Sigmoid colon (tissue), 7 donors: Measurements from ENCODE around the gene MBD4. TPM values are rescaled to one million over a fixed set of nuclear protein-coding genes. Genes with fewer than 3 reads are reported as not detected.

Source experiments
- DNase-seq: peaks from one replicate; pipeline ENCODE4 v3.0.0-alpha.2; 2019
- H3K27ac ChIP-seq, 4 donors: fragments of 200-600 bp; sonication (generic); one replicate each; pipeline ENCODE4 v1.5.1; 2016 to 2019; ENCODE audit warnings: mild to moderate bottlenecking in 1 of 4
- H3K27me3 ChIP-seq, 3 donors: fragments of 200-600 bp; sonication (generic); one replicate each; pipeline ENCODE4 v1.5.1; 2019; ENCODE audit warnings: mild to moderate bottlenecking in 1 of 3
- H3K36me3 ChIP-seq, 4 donors: fragments of 200-600 bp; sonication (generic); one replicate each; pipeline ENCODE4 v1.5.1; 2016 to 2019
- H3K4me1 ChIP-seq, 4 donors: fragments of 200-600 bp; sonication (generic); one replicate each; pipeline ENCODE4 v1.5.1; 2017 to 2019
- H3K4me3 ChIP-seq, 4 donors: fragments of 200-600 bp; sonication (generic); one replicate each; pipeline ENCODE4 v1.5.1; 2017 to 2019; ENCODE audit warnings: mild to moderate bottlenecking in 2 of 4, moderate library complexity in 1 of 4
- H3K9me3 ChIP-seq, 4 donors: fragments of 200-600 bp in 3 of 4; sonication (generic) in 3 of 4; one replicate each; pipeline versions ENCODE4 v1.5.1 to v1.6.1; 2013 to 2019
- EP300 ChIP-seq, 4 donors: sonication (generic); formaldehyde crosslinking; IDR thresholded peaks; one replicate each; pipeline ENCODE4 v1.6.1; 2017; ENCODE audit warnings: antibody characterized with exemption in 4 of 4
- POLR2A ChIP-seq, 2 donors: fragments of 450-650 bp; IDR thresholded peaks; one replicate each; pipeline ENCODE4 v1.6.1; 2016; ENCODE audit warnings: antibody characterized with exemption in 2 of 2, mild to moderate bottlenecking in 2 of 2, moderate library complexity in 2 of 2
- POLR2AphosphoS5 ChIP-seq, 4 donors: sonication (generic); formaldehyde crosslinking; IDR thresholded peaks; one replicate each; pipeline ENCODE4 v1.6.1; 2017; ENCODE audit warnings: antibody characterized with exemption in 4 of 4
- WGBS, 2 donors: extraction: QIAGEN DNeasy Blood & Tissue Kit; methylation state at CpG; one replicate each; pipeline ENCODE4 v1.1.7; 2013; 5-methylcytosine and 5-hydroxymethylcytosine counted together
- intact Hi-C: fragments of 100-400 bp; cut with DNase I; formaldehyde crosslinking; loops from one replicate; pipeline ENCODE4 v1.15.1; 2023
- polyA plus RNA-seq, 3 donors: library from polyadenylated mRNA; stranded (reverse); fragments of 200-250 nt; gene quantifications; one replicate each; pipeline ENCODE4 v1.2.3, GENCODE V29; 2013
- total RNA-seq, 4 donors: library from RNA; depleted of rRNA; stranded (reverse); fragments of >200 nt; gene quantifications; one replicate each; pipeline ENCODE4 v1.1.0, GENCODE V29; 2016
- TF ChIP-seq, protein P1 (sequence below), 4 experiments: fragments of 450-650 bp in 3 of 4; fragments of 200-600 bp in 1 of 4; IDR thresholded peaks; one replicate each; pipeline ENCODE4 v1.5.1; 2016 to 2019; ENCODE audit warnings: antibody characterized with exemption in 4 of 4, mild to moderate bottlenecking in 3 of 4, moderate library complexity in 2 of 4
- donor health status: healthy with polysubstance abuse.
- donor health status: Bipolar disorder and iron deficiency.
- donor health status: healthy.

MBD4 gene
- total and polyA plus RNA-seq, 7 donors = 11.8 to 21.6 (median 15.8) TPM

DNA sequence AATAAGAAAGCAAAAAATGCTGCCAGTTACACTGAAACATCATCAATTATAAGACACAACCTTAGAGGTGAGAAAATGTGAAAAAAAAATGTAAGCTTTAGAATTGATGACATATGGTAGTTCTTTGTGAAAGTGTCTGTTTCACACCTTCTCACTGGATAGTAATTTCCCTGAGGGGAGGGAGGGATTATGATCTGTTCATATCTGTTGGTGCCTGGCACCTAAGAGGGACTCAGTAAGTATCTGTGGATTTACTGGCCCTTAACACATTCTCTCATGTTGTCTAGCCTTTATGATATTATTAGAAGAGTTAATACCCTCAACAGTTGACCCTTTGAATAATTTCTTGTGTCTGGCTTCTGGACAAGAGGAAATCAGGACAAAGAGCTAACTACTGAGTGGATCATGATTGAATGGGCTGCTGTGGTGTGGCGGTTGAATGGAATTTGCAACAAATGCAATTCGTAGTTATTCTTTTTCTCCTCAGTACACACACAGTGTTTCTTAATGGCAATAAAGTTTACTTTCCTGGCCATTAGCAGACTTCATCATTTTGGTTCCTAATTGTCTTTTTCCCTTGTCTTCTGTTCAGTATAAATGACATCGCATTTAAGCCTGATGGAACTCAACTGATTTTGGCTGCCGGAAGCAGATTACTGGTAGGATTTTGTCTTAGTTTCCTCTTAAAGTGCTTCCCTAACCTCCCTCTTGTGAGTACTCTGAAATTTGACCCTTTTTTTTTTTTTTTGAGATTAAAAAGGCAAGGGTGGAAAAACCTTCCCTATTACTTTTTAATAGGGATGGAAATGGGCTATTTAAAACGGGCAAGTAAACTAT, 9.7 kb upstream of the MBD4 start:
- 80 to 87% methylated on average over 5 of the region's 5 CpGs for WGBS, 2 donors
- TF ChIP-seq, protein P1, sequence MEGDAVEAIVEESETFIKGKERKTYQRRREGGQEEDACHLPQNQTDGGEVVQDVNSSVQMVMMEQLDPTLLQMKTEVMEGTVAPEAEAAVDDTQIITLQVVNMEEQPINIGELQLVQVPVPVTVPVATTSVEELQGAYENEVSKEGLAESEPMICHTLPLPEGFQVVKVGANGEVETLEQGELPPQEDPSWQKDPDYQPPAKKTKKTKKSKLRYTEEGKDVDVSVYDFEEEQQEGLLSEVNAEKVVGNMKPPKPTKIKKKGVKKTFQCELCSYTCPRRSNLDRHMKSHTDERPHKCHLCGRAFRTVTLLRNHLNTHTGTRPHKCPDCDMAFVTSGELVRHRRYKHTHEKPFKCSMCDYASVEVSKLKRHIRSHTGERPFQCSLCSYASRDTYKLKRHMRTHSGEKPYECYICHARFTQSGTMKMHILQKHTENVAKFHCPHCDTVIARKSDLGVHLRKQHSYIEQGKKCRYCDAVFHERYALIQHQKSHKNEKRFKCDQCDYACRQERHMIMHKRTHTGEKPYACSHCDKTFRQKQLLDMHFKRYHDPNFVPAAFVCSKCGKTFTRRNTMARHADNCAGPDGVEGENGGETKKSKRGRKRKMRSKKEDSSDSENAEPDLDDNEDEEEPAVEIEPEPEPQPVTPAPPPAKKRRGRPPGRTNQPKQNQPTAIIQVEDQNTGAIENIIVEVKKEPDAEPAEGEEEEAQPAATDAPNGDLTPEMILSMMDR (IDR thresholded peaks at IDR 0.05) = no peak
- TF ChIP-seq POLR2A (IDR thresholded peaks at IDR 0.05) (no peak), EP300 (IDR thresholded peaks at IDR 0.05) (no peak), POLR2AphosphoS5 (IDR thresholded peaks at IDR 0.05) (no peak)
- Histone ChIP-seq H3K27ac (no peak overlapping the region), H3K36me3 (peaks cover 0 to 31% (median 5%) of the 10 kb centered on the region in 4 donors), H3K4me1 (no peaks in the 10 kb centered on the region), H3K4me3 (no peak overlapping the region), H3K27me3 (no peaks in the 10 kb centered on the region), H3K9me3 (no peaks in the 10 kb centered on the region)
- intact Hi-C loops = no loop called here
- no peak for DNase-seq

DNA sequence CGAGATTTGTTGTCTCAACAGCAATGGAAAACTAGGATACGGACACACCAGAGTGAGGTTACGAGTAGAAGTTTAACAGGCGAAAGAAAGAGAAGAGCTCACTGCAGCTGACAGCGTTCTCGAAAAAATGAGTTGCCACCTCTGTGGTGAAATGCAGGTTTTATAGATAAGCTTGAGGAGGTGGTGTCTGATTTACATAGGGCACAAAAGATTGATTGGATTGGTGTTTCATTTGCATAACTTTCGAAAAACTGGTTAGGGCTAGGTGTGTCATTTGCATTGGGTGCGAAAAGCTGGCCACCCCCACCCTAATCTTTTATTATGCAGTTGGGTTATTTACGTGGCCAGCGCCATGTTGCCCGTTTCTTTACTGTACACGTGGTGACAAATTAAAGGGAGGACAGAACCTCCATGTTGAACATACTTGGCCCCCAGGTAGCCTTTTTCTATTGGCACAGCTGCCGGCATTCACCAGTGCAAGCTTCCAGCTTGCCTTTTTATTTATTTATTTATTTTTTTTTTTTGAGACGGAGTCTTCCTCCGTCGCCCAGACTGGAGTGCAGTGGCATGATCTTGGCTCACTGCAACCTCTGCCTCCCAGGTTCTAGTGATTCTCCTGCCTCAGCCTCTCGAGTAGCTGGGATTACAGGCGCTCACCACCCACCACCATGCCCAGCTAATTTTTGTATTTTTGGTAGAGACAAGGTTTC, 8.6 kb upstream of the MBD4 start:
- intact Hi-C loops = no loop called here
- 90 to 92% methylated on average over 18 of the region's 18 CpGs for WGBS, 2 donors
- no peak for DNase-seq
- Histone ChIP-seq H3K27me3 (no peaks in the 10 kb centered on the region), H3K4me3 (no peak overlapping the region), H3K27ac (no peak overlapping the region), H3K36me3 (peaks cover 0 to 22% (median 5%) of the 10 kb centered on the region in 4 donors), H3K9me3 (no peaks in the 10 kb centered on the region), H3K4me1 (peaks cover 0 to under 1% (median 0%) of the 10 kb centered on the region in 4 donors)
- TF ChIP-seq EP300 (IDR thresholded peaks at IDR 0.05) (no peak), POLR2A (IDR thresholded peaks at IDR 0.05) (no peak), POLR2AphosphoS5 (IDR thresholded peaks at IDR 0.05) (no peak)
- TF ChIP-seq, protein P1 (IDR thresholded peaks at IDR 0.05) = no peak

DNA sequence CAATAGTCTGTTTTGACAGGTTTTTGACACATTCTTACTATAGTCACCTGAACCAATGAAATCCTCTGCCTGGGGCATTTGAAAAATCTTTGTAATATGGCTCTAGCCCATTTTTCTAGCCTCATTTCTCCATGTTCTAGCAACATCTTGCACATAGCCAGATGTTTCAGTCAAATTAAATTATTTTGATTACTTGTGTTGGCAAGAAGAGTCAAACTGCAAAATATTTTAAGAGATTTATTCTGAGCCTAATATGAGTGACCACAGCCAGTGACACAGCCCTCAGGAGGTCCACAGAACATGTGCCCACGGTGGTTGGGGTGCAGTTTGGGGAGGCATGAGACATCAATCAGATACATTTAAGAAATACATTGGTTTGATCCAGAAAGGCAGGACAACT, 7.2 kb upstream of the MBD4 start:
- Histone ChIP-seq H3K4me1 (peaks cover 0 to 15% (median 11%) of the 10 kb centered on the region in 4 donors), H3K27ac (no peak overlapping the region), H3K4me3 (no peak overlapping the region), H3K27me3 (no peaks in the 10 kb centered on the region), H3K36me3 (peaks cover 0 to 10% (median 1%) of the 10 kb centered on the region in 4 donors), H3K9me3 (no peaks in the 10 kb centered on the region)
- no peak for TF ChIP-seq POLR2A (IDR thresholded peaks at IDR 0.05)
- TF ChIP-seq, protein P1 (IDR thresholded peaks at IDR 0.05) = no peak
- TF ChIP-seq EP300 (IDR thresholded peaks at IDR 0.05) = no peak
- no peak for TF ChIP-seq POLR2AphosphoS5 (IDR thresholded peaks at IDR 0.05)
- DNase-seq = no peak
- intact Hi-C loops = no loop called here
- 79 to 80% methylated on average over 1 of the region's 1 CpG for WGBS, 2 donors

DNA sequence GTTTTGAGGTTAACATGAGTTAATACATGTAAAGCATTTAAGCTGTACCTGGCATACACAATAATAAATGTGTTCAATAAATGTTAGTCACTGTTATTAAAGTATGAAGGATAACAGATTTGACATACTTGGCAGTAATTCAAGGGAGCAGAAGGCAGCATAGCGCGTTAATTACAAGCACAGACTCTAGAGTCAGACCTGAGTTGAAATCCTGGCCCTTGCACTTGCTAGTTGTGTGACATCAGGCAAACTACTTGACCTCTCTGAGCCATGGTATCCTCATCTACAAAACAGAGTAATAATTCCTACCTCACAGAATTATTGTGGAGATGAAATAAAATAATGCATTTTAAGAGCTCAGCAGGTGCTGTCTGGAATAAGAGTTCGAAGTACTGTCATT, 5.7 kb upstream of the MBD4 start:
- TF ChIP-seq POLR2AphosphoS5 (IDR thresholded peaks at IDR 0.05) (no peak), POLR2A (IDR thresholded peaks at IDR 0.05) (no peak), EP300 (IDR thresholded peaks at IDR 0.05) (no peak)
- TF ChIP-seq, protein P1 (IDR thresholded peaks at IDR 0.05) = no peak

More for the DNA sequence above, 5.7 kb upstream of the MBD4 start:
- no peak overlapping the region for H3K4me3 ChIP-seq
- no peak for DNase-seq
- intact Hi-C loops = no loop called here
- no peaks in the 10 kb centered on the region for H3K36me3 ChIP-seq
- H3K27me3 ChIP-seq = no peaks in the 10 kb centered on the region
- 77 to 94% methylated on average over 3 of the region's 3 CpGs for WGBS, 2 donors
- no peak overlapping the region for H3K27ac ChIP-seq
- no peaks in the 10 kb centered on the region for H3K9me3 ChIP-seq
- peaks cover 0 to 29% (median 26%) of the 10 kb centered on the region in 4 donors for H3K4me1 ChIP-seq
